HL-60 (cell line): ENCODE results near the gene PLCB1.
A peak's percentile ranks its signal among the peaks of the same experiment; 100 is the strongest.

ENCODE experiments used
- POLR2AphosphoS5 ChIP-seq: IDR thresholded peaks from 2 replicates; pipeline ENCODE4 v1.6.1; 2012; ENCODE audit warnings: low read depth
- SPI1 ChIP-seq: IDR thresholded peaks from 2 replicates; pipeline ENCODE4 v1.6.1; 2012; ENCODE audit warnings: low read depth, mild to moderate bottlenecking, borderline replicate concordance
- TF ChIP-seq, protein P1 (sequence below): IDR thresholded peaks from one replicate; pipeline ENCODE4 v1.5.1; 2011; ENCODE audit warnings: low read length, control low read depth, inconsistent platforms; ENCODE audit not compliant: insufficient read depth
- TF ChIP-seq, protein P2 (sequence below): IDR thresholded peaks from 2 replicates; pipeline ENCODE4 v1.6.1; 2012; ENCODE audit warnings: low read depth; ENCODE audit not compliant: insufficient replicate concordance

DNA sequence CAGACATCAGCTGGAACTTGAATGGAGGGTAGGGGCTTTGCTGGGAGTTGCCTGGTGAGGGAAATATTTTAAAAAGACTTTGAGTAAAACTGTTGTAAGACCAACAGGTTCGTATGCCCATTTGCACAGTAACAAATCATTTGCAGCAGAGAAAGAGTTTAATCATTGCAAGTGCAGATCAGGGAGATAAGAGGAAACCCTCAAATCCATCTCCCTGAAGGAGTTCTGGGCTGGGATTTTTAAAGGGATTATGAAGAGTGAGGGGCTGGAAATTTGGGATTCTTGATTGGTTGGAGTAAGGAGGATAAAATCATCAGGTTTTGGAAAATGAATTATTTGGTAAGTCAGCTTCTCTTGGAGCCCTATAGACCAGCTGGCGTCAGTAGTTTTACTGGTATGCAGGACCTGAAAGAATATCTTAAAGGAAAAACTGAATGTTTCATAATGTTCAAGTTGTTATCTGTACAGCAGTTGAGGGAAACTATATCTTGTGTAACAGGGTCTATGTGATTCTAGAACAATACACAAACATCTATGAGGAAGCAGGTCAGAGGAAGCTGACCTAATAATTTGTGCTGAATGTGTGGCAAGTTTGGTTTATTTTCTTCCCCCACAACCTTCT lies 295.5 kb downstream of the PLCB1 start:
- TF ChIP-seq, protein P1, sequence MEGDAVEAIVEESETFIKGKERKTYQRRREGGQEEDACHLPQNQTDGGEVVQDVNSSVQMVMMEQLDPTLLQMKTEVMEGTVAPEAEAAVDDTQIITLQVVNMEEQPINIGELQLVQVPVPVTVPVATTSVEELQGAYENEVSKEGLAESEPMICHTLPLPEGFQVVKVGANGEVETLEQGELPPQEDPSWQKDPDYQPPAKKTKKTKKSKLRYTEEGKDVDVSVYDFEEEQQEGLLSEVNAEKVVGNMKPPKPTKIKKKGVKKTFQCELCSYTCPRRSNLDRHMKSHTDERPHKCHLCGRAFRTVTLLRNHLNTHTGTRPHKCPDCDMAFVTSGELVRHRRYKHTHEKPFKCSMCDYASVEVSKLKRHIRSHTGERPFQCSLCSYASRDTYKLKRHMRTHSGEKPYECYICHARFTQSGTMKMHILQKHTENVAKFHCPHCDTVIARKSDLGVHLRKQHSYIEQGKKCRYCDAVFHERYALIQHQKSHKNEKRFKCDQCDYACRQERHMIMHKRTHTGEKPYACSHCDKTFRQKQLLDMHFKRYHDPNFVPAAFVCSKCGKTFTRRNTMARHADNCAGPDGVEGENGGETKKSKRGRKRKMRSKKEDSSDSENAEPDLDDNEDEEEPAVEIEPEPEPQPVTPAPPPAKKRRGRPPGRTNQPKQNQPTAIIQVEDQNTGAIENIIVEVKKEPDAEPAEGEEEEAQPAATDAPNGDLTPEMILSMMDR: no peak
- TF ChIP-seq POLR2AphosphoS5 (peak; percentile 24; the same call in 1 of the 2 replicates), SPI1 (peak; percentile 14; the same call in 1 of the 2 replicates)
- TF ChIP-seq, protein P2, sequence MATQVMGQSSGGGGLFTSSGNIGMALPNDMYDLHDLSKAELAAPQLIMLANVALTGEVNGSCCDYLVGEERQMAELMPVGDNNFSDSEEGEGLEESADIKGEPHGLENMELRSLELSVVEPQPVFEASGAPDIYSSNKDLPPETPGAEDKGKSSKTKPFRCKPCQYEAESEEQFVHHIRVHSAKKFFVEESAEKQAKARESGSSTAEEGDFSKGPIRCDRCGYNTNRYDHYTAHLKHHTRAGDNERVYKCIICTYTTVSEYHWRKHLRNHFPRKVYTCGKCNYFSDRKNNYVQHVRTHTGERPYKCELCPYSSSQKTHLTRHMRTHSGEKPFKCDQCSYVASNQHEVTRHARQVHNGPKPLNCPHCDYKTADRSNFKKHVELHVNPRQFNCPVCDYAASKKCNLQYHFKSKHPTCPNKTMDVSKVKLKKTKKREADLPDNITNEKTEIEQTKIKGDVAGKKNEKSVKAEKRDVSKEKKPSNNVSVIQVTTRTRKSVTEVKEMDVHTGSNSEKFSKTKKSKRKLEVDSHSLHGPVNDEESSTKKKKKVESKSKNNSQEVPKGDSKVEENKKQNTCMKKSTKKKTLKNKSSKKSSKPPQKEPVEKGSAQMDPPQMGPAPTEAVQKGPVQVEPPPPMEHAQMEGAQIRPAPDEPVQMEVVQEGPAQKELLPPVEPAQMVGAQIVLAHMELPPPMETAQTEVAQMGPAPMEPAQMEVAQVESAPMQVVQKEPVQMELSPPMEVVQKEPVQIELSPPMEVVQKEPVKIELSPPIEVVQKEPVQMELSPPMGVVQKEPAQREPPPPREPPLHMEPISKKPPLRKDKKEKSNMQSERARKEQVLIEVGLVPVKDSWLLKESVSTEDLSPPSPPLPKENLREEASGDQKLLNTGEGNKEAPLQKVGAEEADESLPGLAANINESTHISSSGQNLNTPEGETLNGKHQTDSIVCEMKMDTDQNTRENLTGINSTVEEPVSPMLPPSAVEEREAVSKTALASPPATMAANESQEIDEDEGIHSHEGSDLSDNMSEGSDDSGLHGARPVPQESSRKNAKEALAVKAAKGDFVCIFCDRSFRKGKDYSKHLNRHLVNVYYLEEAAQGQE: no peak
